Thyroid gland (tissue), 4 donors: ENCODE results near the gene MRPS5.

ENCODE experiments used
- CTCF ChIP-seq, 6 experiments: fragments of 200-600 bp in 3 of 6; fragments of 450-650 bp in 3 of 6; sonication (generic) in 3 of 6; IDR thresholded peaks; one replicate each; pipeline ENCODE4 v1.5.1; 2016 to 2019; ENCODE audit warnings: antibody characterized with exemption in 6 of 6, mild to moderate bottlenecking in 2 of 6, inconsistent platforms in 1 of 6, moderate library complexity in 1 of 6
- POLR2A ChIP-seq, 2 donors: fragments of 450-650 bp; IDR thresholded peaks; one replicate each; pipeline ENCODE4 v1.6.1; 2017; ENCODE audit warnings: antibody characterized with exemption in 2 of 2, mild to moderate bottlenecking in 2 of 2, moderate library complexity in 1 of 2

DNA sequence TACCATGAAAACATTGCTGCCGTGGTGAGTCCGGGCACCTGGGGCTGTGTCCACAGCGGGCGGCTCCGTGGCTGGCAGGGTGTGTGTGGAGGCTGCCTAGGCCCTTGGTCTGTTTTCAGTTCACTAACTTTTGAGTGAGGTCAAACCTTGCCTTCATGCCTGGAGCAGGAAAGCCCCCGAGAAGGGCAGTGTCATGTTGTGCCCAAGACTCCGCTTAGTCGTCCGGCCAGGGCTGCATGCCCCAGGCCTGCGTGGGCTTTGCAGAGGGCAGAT is 72.0 kb downstream of the MRPS5 start:
- no peak for TF ChIP-seq CTCF (IDR thresholded peaks at IDR 0.05)
- no peak for TF ChIP-seq POLR2A (IDR thresholded peaks at IDR 0.05)
